HUES48 (cell line): Measurements from ENCODE around the gene YWHAE.
"Not testable (repeated sequence)": the region's sequence is repeated elsewhere in the genome, so short reads cannot be mapped to it uniquely, and the experiment has no call there.

Experiments
- H3K27ac ChIP-seq: one replicate; pipeline ENCODE4 v1.7.0; 2013; ENCODE audit warnings: low read depth, low read length, inconsistent platforms
- H3K27me3 ChIP-seq: 2 replicates; pipeline ENCODE4 v1.6.1; 2013; ENCODE audit warnings: mild to moderate bottlenecking, low read length; ENCODE audit not compliant: control insufficient read depth, insufficient read depth
- H3K36me3 ChIP-seq: 2 replicates; pipeline ENCODE4 v1.6.1; 2013; ENCODE audit warnings: low read length; ENCODE audit not compliant: control insufficient read depth, insufficient read depth
- H3K4me1 ChIP-seq: 2 replicates; pipeline ENCODE4 v1.6.1; 2013; ENCODE audit warnings: mild to moderate bottlenecking, low read length; ENCODE audit not compliant: control insufficient read depth, insufficient read depth
- H3K4me3 ChIP-seq: 2 replicates; pipeline ENCODE4 v1.5.1; 2013; ENCODE audit warnings: mild to moderate bottlenecking, low read depth, low read length
- H3K9ac ChIP-seq: 2 replicates; pipeline ENCODE4 v1.6.1; 2013; ENCODE audit warnings: mild to moderate bottlenecking, low read depth, low read length, moderate library complexity
- H3K9me3 ChIP-seq: 2 replicates; pipeline ENCODE4 v1.6.1; 2013; ENCODE audit warnings: low read length; ENCODE audit not compliant: control insufficient read depth, insufficient read depth

The YWHAE gene

DNA sequence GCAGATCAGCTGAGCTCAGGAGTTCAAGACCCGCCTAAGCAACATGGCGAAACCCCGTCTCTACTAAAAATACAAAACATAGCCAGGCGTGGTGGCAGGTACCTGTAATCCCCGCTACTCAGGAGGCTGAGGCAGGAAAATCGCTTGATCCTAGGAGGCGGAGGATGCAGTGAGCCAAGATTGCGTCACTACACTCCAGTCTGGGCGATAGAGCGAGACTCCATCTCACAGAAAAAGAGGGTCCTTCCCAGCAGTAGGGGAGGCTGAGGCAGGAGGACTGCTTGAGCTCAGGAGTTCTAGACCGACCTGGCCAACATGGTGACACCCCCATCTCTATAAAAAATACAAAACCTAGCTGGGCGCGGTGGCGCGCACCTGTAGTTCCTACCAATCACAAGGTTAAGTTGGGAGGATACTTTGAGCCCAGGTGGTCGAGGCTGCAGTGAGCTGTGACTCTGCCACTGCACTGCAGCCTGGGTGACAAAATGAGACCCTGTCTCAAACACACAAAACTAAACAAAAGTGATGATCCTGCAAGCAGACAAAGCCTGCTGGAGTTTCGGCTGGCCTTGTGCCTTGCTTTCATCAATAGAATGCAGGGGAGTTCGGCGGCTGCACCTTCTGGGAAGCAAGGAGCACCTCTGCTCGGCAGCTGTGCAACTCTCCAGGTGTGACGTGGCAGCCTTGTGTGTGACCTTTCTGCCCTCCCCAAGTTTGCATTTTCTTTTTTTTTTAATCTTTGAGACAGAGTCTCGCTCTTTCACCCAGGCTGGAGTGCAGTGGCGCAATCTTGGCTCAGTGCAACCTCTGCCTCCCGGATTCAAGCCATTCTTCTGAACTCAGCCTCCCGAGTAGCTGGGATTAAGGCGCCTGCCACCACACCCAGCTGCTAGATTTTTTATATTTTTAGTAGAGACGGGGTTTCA, 12.4 kb upstream of the YWHAE start:
- no peak overlapping the region for H3K9ac ChIP-seq
- H3K27me3 ChIP-seq: no peaks in the 10 kb centered on the region
- no peak overlapping the region for H3K27ac ChIP-seq
- no peaks in the 10 kb centered on the region for H3K9me3 ChIP-seq
- no peak overlapping the region for H3K4me3 ChIP-seq
- no peaks in the 10 kb centered on the region for H3K4me1 ChIP-seq
- no peaks in the 10 kb centered on the region for H3K36me3 ChIP-seq

GRCh38 chr17:1402262-1402586, 2.2 kb upstream of the YWHAE start:
- no peak overlapping the region for H3K27ac ChIP-seq
- no peaks in the 10 kb centered on the region for H3K9me3 ChIP-seq
- H3K9ac ChIP-seq: no peak overlapping the region
- H3K4me1 ChIP-seq: peaks cover 6% of the 10 kb centered on the region
- H3K4me3 ChIP-seq: no peak overlapping the region
- no peaks in the 10 kb centered on the region for H3K27me3 ChIP-seq
- no peaks in the 10 kb centered on the region for H3K36me3 ChIP-seq

- Histone ChIP-seq H3K27ac (peak overlapping the region; percentile 100), H3K27me3 (no peaks in the 10 kb centered on the region), H3K36me3 (no peaks in the 10 kb centered on the region; the same call in 1 of the 2 replicates), H3K9me3 (no peaks in the 10 kb centered on the region), H3K4me1 (peaks cover 13% of the 10 kb centered on the region), H3K4me3 (peak overlapping the region; percentile 100), H3K9ac (peak overlapping the region; percentile 100)
These were observed 917 bp downstream of the YWHAE start for GRCh38 chr17:1398931-1399678.

- peak overlapping the region; percentile 100 for H3K4me3 ChIP-seq
- H3K9ac ChIP-seq: peak overlapping the region; percentile 100
- peaks cover 22% of the 10 kb centered on the region for H3K4me1 ChIP-seq
- H3K9me3 ChIP-seq: no peaks in the 10 kb centered on the region
- no peaks in the 10 kb centered on the region; the same call in 1 of the 2 replicates for H3K36me3 ChIP-seq
- H3K27ac ChIP-seq: no peak overlapping the region
- H3K27me3 ChIP-seq: no peaks in the 10 kb centered on the region
These were observed 2.0 kb downstream of the YWHAE start for GRCh38 chr17:1398028-1398427.

DNA sequence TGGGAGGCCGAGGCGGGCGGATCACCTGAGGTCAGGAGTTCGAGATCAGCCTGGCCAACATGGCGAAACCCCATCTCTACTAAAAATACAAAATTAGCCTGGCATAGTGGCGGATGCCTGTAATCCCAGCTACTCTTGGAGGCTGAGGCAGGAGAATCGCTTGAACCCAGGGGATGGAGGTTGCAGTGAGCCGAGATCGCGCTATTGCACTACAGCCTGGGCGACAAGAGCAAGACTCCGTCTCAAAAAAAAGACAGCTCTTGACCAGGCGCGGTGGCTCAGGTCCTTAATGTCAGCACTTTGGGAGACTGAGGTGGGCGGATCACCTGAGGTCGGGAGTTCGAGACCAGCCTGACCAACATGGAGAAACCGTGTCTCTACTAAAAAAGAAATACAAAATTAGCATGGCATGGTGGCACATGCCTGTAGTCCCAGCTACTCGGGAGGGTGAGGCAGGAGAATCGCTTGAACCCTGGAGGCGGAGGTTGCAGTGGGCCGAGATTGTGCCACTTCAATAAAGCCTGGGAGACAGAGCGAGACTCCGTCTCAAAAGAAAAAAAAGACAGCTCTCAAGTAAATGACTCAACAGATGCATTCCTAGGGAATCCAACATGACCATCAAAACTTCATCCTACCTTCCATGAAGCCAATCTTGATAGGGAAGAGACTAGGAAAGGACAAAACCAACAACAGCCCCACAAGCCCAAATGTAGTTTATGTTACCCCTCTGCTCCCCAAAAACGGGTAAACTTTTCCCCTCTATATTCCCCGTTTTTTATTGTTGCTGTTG, 4.0 kb downstream of the YWHAE start:
- not testable (repeated sequence) for H3K36me3 ChIP-seq, H3K4me3 ChIP-seq, H3K9ac ChIP-seq, H3K27me3 ChIP-seq, H3K9me3 ChIP-seq, H3K27ac ChIP-seq
- H3K4me1 ChIP-seq: peaks cover 32% of the 10 kb centered on the region

DNA sequence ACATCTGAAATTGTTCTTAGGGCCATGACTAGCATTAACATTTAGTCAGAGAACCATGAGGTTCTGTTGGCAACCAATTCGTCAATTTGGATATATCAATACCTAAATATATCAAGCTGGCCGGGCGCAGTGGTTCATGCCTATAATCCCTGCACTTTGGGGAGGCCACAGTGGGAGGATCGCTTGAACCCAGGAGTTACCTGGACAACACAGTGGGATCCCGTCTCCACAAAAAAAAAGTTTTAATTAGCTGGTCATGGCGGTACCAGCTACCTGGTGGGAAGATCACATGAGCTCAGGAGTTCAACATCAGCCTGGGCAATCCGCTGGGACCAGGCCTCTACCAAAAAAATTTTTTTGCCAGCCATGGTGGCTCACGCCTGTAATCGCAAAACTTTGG, 8.4 kb downstream of the YWHAE start:
- Histone ChIP-seq H3K27me3 (no peaks in the 10 kb centered on the region), H3K4me1 (peaks cover 27% of the 10 kb centered on the region), H3K27ac (no peak overlapping the region), H3K4me3 (no peak overlapping the region), H3K9ac (no peak overlapping the region), H3K36me3 (peaks cover 3% of the 10 kb centered on the region; the same call in 1 of the 2 replicates), H3K9me3 (no peaks in the 10 kb centered on the region)

GRCh38 chr17:1390432-1391367, 9.3 kb downstream of the YWHAE start:
- H3K4me3 ChIP-seq: no peak overlapping the region
- H3K4me1 ChIP-seq: peaks cover 33% of the 10 kb centered on the region
- H3K36me3 ChIP-seq: peaks cover 7% of the 10 kb centered on the region
- H3K9me3 ChIP-seq: no peaks in the 10 kb centered on the region
- no peaks in the 10 kb centered on the region for H3K27me3 ChIP-seq
- H3K9ac ChIP-seq: no peak overlapping the region
- no peak overlapping the region for H3K27ac ChIP-seq

GRCh38 chr17:1387490-1388227, 12.4 kb downstream of the YWHAE start:
- not testable (repeated sequence) for H3K27ac ChIP-seq, H3K27me3 ChIP-seq, H3K4me3 ChIP-seq, H3K9me3 ChIP-seq, H3K9ac ChIP-seq, H3K36me3 ChIP-seq
- peaks cover 25% of the 10 kb centered on the region; the same call in 1 of the 2 replicates for H3K4me1 ChIP-seq

- H3K36me3 ChIP-seq, H3K27ac ChIP-seq: not testable (repeated sequence)
These were observed 13.3 kb downstream of the YWHAE start for GRCh38 chr17:1386675-1387190.

More at GRCh38 chr17:1386675-1387190, 13.3 kb downstream of the YWHAE start:
- H3K9ac ChIP-seq, H3K27me3 ChIP-seq, H3K4me3 ChIP-seq, H3K9me3 ChIP-seq: not testable (repeated sequence)
- peaks cover 21% of the 10 kb centered on the region; the same call in 1 of the 2 replicates for H3K4me1 ChIP-seq
